GM19324 (cell line): Measurements from ENCODE around the gene PRKG1.

Source experiments
- ATAC-seq: cut with Tn5 transposase; IDR thresholded peaks from one replicate; pipeline ENCODE4 v1.9.1; 2021; ENCODE audit warnings: mild to moderate bottlenecking, moderate library complexity; ENCODE audit not compliant: unreplicated experiment, low FRiP score

Gene PRKG1

GRCh38 chr10:51821045-51821444 is 746.8 kb downstream of the PRKG1 start:
- no peak for ATAC-seq

- no peak for ATAC-seq
Observed at GRCh38 chr10:51821745-51822144, 747.5 kb downstream of the PRKG1 start.

- ATAC-seq: no peak
Observed at GRCh38 chr10:51832652-51833383, 758.5 kb downstream of the PRKG1 start.

GRCh38 chr10:51834548-51834947 is 760.3 kb downstream of the PRKG1 start:
- no peak for ATAC-seq

GRCh38 chr10:51838471-51838870 is 764.2 kb downstream of the PRKG1 start:
- no peak for ATAC-seq

GRCh38 chr10:51843966-51844365 is 769.7 kb downstream of the PRKG1 start:
- ATAC-seq: no peak

GRCh38 chr10:51846856-51847506 is 772.7 kb downstream of the PRKG1 start:
- ATAC-seq: peak; percentile 82

GRCh38 chr10:51852297-51852696 is 778.0 kb downstream of the PRKG1 start:
- ATAC-seq: no peak

- no peak for ATAC-seq
Observed at GRCh38 chr10:51857305-51857704, 783.0 kb downstream of the PRKG1 start.

- ATAC-seq: peak; percentile 87
Observed at GRCh38 chr10:51860257-51860656, 786.0 kb downstream of the PRKG1 start.

GRCh38 chr10:51861051-51861450 is 786.8 kb downstream of the PRKG1 start:
- ATAC-seq: no peak

GRCh38 chr10:51861731-51862130 is 787.4 kb downstream of the PRKG1 start:
- no peak for ATAC-seq

- ATAC-seq: no peak
Observed at GRCh38 chr10:51862149-51862548, 787.9 kb downstream of the PRKG1 start.

GRCh38 chr10:51867956-51868355 is 793.7 kb downstream of the PRKG1 start:
- ATAC-seq: no peak

GRCh38 chr10:51874131-51874530 is 799.8 kb downstream of the PRKG1 start:
- ATAC-seq: no peak

GRCh38 chr10:51875610-51876009 is 801.3 kb downstream of the PRKG1 start:
- ATAC-seq: no peak

- ATAC-seq: no peak
Observed at GRCh38 chr10:51876503-51876902, 802.2 kb downstream of the PRKG1 start.

GRCh38 chr10:51876979-51877378 is 802.7 kb downstream of the PRKG1 start:
- ATAC-seq: no peak

GRCh38 chr10:51877636-51878035 is 803.3 kb downstream of the PRKG1 start:
- ATAC-seq: no peak

- peak; percentile 31 for ATAC-seq
Observed at GRCh38 chr10:51878695-51879094, 804.4 kb downstream of the PRKG1 start.

GRCh38 chr10:51879238-51879637 is 805.0 kb downstream of the PRKG1 start:
- ATAC-seq: peak; percentile 85

GRCh38 chr10:51881213-51881612 is 806.9 kb downstream of the PRKG1 start:
- no peak for ATAC-seq
